ENCODE measurements around the gene CHAF1B. TPM values are rescaled to one million over a fixed set of nuclear protein-coding genes. Genes with fewer than 3 reads are reported as not detected.
A peak's percentile ranks its signal among the peaks of the same experiment; 100 is the strongest.
"Not testable (repeated sequence)": the region's sequence is repeated elsewhere in the genome, so short reads cannot be mapped to it uniquely, and the experiment has no call there.

The CHAF1B gene
- 0.24 TPM for total RNA-seq (ENCODE audit: insufficient read depth, low replicate concordance)

DNA sequence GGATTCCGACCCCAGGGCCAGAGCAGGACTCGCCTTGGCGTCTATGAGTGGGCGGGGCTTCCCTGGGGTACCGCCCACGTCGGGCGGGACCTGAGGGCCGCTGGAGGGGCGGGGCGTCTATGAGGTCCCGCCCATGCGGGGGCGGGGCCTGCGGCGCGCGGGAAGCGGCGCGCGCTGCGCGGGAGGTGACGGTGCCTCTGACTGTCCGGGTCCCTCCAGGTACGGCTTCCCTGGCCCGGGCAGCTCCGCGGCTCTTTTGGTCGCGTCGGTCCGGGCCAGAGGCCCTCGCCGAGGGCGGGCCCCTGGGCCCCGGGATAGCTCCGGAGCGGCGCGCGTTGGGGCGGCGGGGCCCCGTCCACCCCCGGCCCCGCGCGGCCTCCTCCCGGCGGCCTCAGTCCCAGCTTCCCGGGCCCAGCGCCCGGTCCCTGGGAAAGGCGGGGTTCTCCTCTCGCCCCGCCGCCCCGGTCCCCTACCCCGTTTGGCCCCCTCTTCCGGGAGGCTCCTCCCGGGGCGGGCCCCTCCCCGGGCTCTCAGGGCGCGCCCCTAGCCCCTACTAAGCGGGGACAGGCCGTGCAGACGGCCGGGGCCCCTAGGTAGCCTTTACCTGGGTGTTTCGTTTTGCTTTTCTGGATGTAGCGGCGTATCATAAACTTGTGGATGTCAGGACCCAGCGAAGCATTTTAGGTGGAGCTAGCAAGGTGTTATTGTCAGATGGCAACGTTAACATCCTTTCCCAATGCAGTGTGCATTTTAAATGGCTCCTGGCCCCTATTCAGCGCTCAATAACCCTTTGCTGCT, at the start of gene CHAF1B:
TSS of gene CHAF1B (plus strand) at position 160 of the 798 bp plus-strand sequence. CDS start 745 bp downstream, outside the sequence.
- peak; percentile 74 for DNase-seq (ENCODE audit: low spot score)

GRCh38 chr21:36337099-36337509, 48.1 kb upstream of the CHAF1B start:
- peak; percentile 20 for DNase-seq (ENCODE audit: low spot score)

GRCh38 chr21:36338975-36339374, 46.2 kb upstream of the CHAF1B start:
- DNase-seq (ENCODE audit: low spot score): no peak

GRCh38 chr21:36342581-36342980, 42.6 kb upstream of the CHAF1B start:
- DNase-seq (ENCODE audit: low spot score): not testable (repeated sequence)

GRCh38 chr21:36344931-36345330, 40.3 kb upstream of the CHAF1B start:
- DNase-seq (ENCODE audit: low spot score): no peak

- no peak for DNase-seq (ENCODE audit: low spot score)
These were observed 37.8 kb upstream of the CHAF1B start for GRCh38 chr21:36347278-36347961.

GRCh38 chr21:36347962-36348328, 37.2 kb upstream of the CHAF1B start:
- DNase-seq (ENCODE audit: low spot score): no peak

DNA sequence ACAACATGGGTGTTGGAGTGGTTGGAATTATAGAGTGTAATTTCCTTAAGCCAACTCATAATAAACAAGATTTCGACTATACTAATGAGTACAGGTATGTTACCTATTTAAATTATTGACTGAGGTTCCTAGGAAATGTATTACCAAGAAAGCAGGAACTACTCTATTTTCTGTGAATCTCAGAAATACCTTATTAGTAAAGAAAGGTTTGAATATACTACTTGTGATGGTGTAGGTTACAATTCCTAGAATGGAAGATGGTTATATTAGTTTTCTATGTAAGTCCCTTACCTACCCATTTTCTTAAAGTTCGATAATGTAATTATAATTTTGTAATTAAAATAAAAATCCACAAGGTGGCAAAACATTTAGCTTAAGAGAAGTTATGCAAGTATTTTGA, 35.9 kb upstream of the CHAF1B start:
- no peak for DNase-seq (ENCODE audit: low spot score)

DNA sequence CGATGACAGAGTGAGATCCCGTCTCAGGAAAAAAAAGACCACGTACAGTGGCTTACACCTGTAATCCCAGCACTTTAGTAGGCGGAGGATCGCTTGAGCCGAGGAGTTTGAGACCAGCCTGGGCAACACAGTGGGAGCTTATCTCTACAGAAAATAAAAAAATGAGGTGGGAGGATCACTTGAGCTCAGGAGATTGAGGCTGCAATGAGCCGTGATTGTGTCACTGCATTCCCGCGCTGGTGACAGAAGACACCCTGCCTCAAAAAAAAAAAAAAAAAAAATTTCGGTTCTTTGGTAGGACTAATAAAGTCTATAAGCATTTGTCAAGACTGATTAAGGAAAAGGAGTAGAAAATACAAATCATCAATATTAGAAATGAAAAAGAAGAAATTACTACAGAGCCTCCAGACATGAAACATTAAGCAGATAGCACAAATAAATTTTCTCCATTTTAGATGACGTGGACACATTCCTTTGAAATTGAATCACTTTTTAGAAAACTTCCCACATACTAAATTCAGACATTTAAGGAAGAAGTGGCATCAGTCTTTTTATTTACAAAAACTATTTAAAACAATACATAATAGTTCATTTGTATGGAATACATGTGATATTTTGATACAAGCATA, 34.8 kb upstream of the CHAF1B start:
- peak; percentile 49 for DNase-seq (ENCODE audit: low spot score)

- peak; percentile 15 for DNase-seq (ENCODE audit: low spot score)
These were observed 30.1 kb upstream of the CHAF1B start for GRCh38 chr21:36354918-36355680.

GRCh38 chr21:36355868-36356267, 29.3 kb upstream of the CHAF1B start:
- DNase-seq (ENCODE audit: low spot score): no peak

DNA sequence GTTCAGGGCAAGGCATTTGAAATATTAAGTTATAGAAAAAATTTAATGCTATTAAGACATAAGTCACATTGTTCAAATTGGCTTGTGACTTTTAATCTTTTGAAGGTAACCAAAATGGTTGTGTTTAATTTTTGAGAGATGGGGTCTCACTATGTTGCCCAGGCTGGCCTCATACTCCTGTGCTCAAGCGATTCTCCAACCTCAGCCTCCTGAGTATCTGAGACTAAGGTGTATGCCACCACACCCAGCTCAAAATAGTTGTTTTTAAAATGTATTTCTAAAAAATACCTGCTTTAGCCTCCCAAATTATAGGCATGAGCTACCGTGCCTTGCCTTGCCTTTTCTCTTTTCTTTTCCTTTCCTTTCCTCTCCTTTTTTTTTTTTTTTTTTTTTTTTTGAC, 26.0 kb upstream of the CHAF1B start:
- DNase-seq (ENCODE audit: low spot score): no peak

GRCh38 chr21:36369064-36369685, 16.0 kb upstream of the CHAF1B start:
- no peak for DNase-seq (ENCODE audit: low spot score)

GRCh38 chr21:36375994-36376393, 9.2 kb upstream of the CHAF1B start:
- no peak for DNase-seq (ENCODE audit: low spot score)

- DNase-seq (ENCODE audit: low spot score): no peak
These were observed 7.8 kb upstream of the CHAF1B start for GRCh38 chr21:36377391-36377842.

DNA sequence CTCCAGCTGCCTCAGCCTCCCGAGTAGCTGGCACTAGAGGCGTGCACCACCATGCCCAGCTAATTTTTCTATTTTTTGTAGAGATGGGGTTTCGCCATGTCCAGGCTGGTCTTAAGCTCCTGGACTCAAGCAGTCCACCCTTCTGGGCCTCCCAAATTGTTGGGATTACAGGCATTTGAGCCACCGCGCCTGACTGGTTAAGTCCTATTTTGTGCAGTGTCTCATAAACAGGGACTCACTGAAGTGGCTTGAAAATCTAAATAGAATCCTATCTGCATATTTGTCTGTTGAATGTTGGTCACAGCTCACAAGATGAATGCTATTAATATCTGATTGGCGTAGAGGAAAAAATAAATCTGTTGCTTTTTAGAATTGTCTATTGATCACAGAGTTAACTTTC, 5.9 kb upstream of the CHAF1B start:
- no peak for DNase-seq (ENCODE audit: low spot score)

- no peak for DNase-seq (ENCODE audit: low spot score)
These were observed 3.2 kb upstream of the CHAF1B start for GRCh38 chr21:36381841-36382589.

- not testable (repeated sequence) for DNase-seq (ENCODE audit: low spot score)
These were observed 2.5 kb upstream of the CHAF1B start for GRCh38 chr21:36382722-36383121.

GRCh38 chr21:36384885-36385232, 333 bp upstream of the CHAF1B start:
- DNase-seq (ENCODE audit: low spot score): no peak

DNA sequence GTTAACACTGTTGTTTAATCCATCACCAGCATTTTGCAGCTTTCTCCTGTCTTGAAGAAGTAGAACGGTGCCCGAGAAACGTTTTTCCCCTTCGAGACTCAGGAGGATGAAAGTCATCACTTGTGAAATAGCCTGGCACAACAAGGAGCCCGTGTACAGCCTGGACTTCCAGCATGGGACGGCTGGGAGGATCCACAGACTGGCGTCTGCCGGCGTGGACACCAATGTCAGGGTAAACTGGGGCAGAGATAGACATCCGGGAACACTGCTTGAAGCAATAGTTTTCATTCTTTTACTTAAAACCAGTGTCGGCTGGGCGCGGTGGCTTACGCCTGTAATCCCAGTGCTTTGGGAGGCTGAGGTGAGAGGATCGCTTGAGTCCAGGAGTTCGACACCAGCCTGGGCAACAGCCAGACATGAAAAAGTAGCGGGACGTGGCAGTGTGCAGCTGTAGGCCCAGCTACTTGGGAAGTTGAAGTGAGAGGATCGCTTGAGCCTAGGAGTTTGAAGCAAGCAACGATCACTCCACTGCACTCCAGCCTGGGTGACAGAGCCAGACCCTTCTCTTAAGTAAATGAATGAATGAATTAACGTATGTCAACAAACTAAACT, 945 bp downstream of the CHAF1B start:
- DNase-seq (ENCODE audit: low spot score): no peak
